HG03521 (cell line): ENCODE measurements around the gene DAB2.

Experiments used
- ATAC-seq: cut with Tn5 transposase; IDR thresholded peaks from one replicate; pipeline ENCODE4 v1.9.1; 2021; ENCODE audit warnings: mild to moderate bottlenecking, moderate library complexity; ENCODE audit not compliant: unreplicated experiment

The DAB2 gene

GRCh38 chr5:39424736-39425637 lies at the start of gene DAB2:
DAB2 (minus strand) TSS chr5:39424980; CDS start chr5:39394320, 30,660 bp downstream.
- ATAC-seq, result no peak

- ATAC-seq, result no peak
Observed at GRCh38 chr5:39473156-39473775, 48.5 kb upstream of the DAB2 start.

GRCh38 chr5:39471836-39472508 lies 47.2 kb upstream of the DAB2 start:
- ATAC-seq, result no peak

DNA sequence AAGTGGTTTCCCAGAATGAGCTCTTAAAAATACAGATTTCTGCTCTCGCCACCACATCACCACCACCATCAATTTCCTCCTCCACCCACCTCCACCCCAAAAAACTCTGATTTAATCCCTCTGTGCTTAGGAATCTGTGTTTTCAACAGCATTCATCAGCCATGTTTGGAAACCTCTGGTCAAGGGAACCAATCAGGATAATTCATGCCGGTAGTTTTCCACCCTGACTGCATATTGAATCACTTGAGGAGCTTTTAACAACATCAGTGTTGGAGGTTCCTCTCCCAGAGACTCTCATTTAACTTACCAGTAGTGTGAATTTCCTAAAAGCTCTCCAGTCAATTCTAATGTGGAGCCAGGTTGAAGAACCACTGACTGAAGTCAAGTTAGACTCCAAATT lies 46.0 kb upstream of the DAB2 start:
- ATAC-seq, result no peak

- no peak for ATAC-seq
Observed at GRCh38 chr5:39469777-39470415, 45.1 kb upstream of the DAB2 start.

DNA sequence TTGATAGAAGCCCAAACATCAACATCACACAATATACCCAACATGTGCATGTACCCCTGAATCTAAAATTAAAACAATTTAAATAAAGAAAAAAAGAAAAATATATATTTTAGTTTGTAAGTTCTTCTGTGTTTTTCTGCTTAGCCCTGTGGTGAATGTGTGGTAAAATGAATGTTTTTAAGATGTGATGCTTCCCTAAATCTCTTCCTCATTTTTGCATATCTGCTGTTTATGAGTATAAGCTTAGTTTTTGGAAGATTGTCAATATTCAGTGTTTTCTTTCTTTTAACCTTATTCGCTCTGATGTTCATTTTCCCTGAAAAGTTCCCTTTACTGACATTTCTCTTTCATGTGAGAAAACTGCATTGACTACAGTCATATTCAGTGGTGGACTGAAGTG lies 44.4 kb upstream of the DAB2 start:
- no peak for ATAC-seq

- no peak for ATAC-seq
Observed at GRCh38 chr5:39466846-39467245, 42.1 kb upstream of the DAB2 start.

DNA sequence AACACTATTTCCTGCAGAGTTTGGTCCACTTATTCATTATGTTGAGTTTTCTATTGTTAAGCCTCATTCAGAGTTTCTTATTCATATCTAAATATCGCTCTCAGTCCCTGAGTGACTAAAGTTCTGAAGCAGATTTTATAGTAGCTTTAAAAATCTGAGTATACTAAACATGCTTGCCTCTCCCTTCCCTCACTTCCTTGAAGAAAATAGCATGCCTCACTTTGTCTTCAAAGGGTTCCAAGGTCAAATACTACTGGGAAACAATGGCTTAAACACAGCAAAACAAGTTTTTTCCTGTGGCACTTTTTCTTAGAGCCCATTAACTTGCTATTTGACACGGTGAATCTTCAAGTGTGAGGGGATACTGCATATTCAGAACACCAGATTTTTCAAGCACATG lies 41.1 kb upstream of the DAB2 start:
- no peak for ATAC-seq

GRCh38 chr5:39465097-39465496 lies 40.3 kb upstream of the DAB2 start:
- no peak for ATAC-seq

- no peak for ATAC-seq
Observed at GRCh38 chr5:39464088-39464487, 39.3 kb upstream of the DAB2 start.

DNA sequence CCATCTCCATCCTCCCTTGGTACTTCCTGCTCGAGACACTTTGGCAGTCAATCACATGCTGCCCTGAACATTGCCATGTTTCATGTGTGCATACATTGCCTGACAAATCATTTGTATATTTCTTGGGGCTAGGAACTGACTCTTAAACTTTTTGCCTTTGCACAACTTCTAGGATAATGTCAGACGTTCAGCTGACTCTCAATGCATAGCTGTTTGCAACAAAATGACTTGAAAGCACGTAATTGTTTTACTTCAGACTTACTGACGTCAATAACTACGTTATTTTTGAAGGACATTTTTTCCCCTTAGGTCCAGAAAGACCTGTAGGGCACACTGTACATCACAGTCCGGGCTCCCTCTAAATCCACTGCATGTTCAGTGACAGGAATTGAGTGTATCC lies 37.4 kb upstream of the DAB2 start:
- ATAC-seq, result no peak

DNA sequence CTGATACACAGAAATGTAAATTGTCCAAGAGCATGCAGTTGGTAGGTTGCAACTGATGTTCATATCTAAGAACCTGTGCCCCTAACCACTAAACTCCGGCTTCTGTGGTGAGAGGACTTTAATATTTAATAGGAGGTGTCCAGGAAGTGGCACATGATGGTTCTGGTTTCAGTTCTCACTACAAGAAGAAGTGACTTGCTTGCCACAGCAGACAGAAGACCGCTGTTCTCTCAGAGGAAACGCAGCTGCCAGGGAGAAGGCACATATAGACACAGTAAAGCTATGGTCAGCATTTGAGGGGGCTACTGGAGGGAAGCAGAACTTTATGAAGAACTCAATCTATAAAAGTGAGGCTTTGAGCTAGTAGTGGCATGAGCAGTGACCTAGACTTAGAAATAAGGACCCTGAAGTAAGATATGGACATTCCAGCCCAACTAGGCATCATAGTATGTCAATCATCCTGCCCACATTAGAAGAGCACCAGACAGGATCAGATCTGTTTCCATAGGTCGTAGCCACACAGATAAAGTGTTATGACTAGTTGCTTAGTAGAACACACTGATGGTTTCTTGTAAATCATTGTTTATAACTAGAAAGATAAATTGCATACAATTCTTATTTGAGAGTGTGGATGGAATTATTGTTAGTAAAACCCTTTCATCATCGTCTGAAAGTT lies 36.4 kb upstream of the DAB2 start:
- peak; percentile 86 for ATAC-seq

DNA sequence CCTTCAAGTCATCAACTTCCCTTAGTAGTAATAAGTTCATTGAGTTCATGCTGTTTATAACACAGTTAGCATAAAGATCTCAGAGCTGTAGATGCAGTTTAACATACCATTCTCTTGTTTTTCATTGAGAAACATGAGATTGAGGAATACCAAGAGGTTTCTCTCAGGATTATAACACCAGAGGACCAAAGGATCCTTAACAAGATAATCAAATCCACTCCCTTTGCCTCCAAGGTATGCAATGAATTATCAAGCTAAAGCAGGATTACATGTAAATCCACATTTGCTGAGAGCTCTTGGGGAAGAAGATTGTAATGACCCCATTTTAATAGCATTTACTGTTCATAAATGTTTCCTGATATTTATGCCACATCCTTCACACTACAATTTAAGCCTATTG lies 35.1 kb upstream of the DAB2 start:
- ATAC-seq, result no peak

DNA sequence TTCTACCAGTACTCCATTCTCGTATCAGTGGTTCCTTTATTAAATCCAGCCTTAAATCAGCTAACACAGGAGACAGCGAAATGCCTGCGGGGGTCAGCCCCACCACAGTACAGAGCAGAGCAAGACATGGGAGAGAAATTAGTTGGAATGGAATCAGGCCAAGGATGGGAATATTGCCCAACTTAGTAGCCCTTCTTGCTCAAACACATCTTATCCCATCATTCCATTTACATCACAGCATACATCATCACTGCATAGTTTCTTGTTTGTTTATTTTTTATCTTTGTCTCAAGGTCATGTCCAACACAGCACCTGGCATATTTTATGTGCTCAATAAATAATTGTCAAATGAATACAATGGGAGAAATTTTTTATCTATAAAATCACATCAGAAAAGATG lies 34.3 kb upstream of the DAB2 start:
- ATAC-seq, result no peak

- no peak for ATAC-seq
Observed at GRCh38 chr5:39455645-39456044, 30.9 kb upstream of the DAB2 start.

DNA sequence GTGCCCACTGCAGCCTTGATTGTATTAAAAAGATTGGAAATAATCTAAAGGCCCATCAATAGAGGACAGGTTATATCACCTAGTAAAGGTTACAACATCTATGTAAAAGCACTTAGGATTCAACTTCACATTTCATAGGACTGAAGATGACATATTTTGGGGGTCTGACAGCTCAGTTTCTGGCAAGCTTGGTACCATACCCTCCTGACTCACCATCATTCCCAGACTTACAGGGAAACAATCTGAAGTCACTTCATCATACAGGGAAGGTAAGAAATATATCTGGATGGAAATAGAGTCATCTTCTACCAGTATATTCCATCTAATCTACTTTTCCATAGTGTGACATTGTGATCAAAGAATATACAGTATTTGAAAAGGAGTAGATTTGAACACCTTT lies 28.8 kb upstream of the DAB2 start:
- no peak for ATAC-seq

- ATAC-seq, result no peak
Observed at GRCh38 chr5:39452846-39453245, 28.1 kb upstream of the DAB2 start.

DNA sequence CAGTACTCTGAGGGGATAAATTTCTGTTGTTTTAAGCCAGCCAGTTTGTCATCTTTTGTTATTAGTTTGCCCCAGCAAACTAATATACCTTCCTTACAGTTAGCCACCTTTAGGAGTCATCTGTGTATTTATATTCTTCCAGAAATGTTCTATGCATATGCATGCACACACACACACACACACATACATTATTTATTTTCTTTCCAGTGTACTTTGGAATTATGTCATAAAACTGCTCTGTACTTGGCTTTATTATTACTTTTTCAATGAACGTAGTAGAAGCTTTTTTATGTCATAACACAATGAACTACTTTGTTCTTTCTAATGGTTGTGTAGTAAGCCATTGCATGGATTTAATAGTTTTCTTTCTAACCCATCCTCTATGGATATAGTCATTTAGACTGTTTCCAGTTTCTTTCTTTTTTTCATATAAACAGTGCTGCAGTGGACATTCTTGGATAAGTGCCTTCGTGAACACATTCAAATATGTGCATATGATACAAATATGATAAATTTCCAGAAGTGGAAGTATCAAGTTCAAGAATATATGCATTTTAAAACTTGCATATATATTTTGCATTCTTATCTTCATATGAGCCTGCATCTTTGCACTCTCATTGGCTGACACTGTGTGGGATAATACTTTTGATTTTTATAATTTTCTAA lies 26.6 kb upstream of the DAB2 start:
- no peak for ATAC-seq

DNA sequence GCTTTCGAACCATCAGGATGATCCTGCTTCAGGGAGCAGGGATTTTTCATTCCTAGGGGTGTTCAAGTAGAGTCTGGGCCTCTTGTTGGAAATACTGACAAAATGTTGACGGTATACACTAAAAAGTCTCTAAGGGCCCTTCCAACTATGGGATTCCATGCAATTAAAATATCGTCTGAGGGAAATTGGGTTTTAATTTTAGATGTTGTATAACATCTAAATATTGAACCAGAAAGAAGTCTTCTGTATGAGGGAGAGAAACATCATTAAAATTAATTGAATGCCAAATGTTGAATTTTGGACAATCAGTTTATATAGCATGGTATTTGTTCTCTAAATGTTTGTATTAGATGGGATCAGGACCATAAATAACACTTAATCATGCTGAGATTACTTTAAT lies 25.7 kb upstream of the DAB2 start:
- no peak for ATAC-seq

DNA sequence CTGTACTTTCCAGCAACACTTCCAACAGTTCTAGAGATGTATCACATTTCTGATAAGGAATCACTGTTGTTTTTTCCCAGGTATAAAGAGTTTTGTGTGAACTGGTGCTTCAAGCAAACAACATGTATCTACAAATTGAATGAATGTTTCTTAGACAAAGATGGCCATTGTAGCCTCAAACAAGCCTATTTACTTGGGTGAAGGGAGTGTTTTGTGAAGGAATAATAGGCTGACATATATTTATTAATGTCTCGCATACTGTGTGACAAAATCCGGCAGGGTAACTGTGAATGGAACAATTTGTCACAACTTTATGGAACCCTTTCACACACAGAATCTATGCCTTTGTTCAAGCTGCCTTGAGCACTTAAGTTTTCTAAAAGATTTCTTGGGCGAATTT lies 24.8 kb upstream of the DAB2 start:
- ATAC-seq, result no peak
